ENCODE results near the gene ARMH2.
"Not testable (repeated sequence)": the region's sequence is repeated elsewhere in the genome, so short reads cannot be mapped to it uniquely, and the experiment has no call there.

Gene ARMH2

GRCh38 chr6:24763578-24763977, 35.1 kb downstream of the ARMH2 start:
- no peak overlapping the region for H3K4me3 ChIP-seq (ENCODE audit: low read length)
- no peak for TF ChIP-seq CTCF (conservative IDR thresholded peaks at IDR 0.05; ENCODE audit: low read length)
- DNase-seq (ENCODE audit: low read depth) = no peak

GRCh38 chr6:24761851-24762250, 36.9 kb downstream of the ARMH2 start:
- no peak for TF ChIP-seq CTCF (conservative IDR thresholded peaks at IDR 0.05; ENCODE audit: low read length)
- no peak for DNase-seq (ENCODE audit: low read depth)
- H3K4me3 ChIP-seq (ENCODE audit: low read length) = no peak overlapping the region

- DNase-seq (ENCODE audit: low read depth) = no peak
- no peak overlapping the region for H3K4me3 ChIP-seq (ENCODE audit: low read length)
- no peak for TF ChIP-seq CTCF (conservative IDR thresholded peaks at IDR 0.05; ENCODE audit: low read length)
Measured at GRCh38 chr6:24761193-24761835, 37.4 kb downstream of the ARMH2 start.

- DNase-seq (ENCODE audit: low read depth) = no peak
- H3K4me3 ChIP-seq (ENCODE audit: low read length) = no peak overlapping the region
- no peak for TF ChIP-seq CTCF (conservative IDR thresholded peaks at IDR 0.05; ENCODE audit: low read length)
Measured at GRCh38 chr6:24760210-24760609, 38.5 kb downstream of the ARMH2 start.

- H3K4me3 ChIP-seq (ENCODE audit: low read length) = no peak overlapping the region
- TF ChIP-seq CTCF (conservative IDR thresholded peaks at IDR 0.05; ENCODE audit: low read length) = no peak
- no peak for DNase-seq (ENCODE audit: low read depth)
Measured at GRCh38 chr6:24759718-24760117, 39.0 kb downstream of the ARMH2 start.

- no peak for DNase-seq (ENCODE audit: low read depth)
- TF ChIP-seq CTCF (conservative IDR thresholded peaks at IDR 0.05; ENCODE audit: low read length) = no peak
- no peak overlapping the region for H3K4me3 ChIP-seq (ENCODE audit: low read length)
Measured at GRCh38 chr6:24757611-24758010, 41.1 kb downstream of the ARMH2 start.

- no peak for TF ChIP-seq CTCF (conservative IDR thresholded peaks at IDR 0.05; ENCODE audit: low read length)
- H3K4me3 ChIP-seq (ENCODE audit: low read length) = no peak overlapping the region
- DNase-seq (ENCODE audit: low read depth) = no peak
Measured at GRCh38 chr6:24755279-24755678, 43.4 kb downstream of the ARMH2 start.

- DNase-seq (ENCODE audit: low read depth); H3K4me3 ChIP-seq (ENCODE audit: low read length): not testable (repeated sequence)
Measured at GRCh38 chr6:24754378-24754777, 44.3 kb downstream of the ARMH2 start.
